Measurements from ENCODE around the gene PARD3.

- TF ChIP-seq, protein P1, sequence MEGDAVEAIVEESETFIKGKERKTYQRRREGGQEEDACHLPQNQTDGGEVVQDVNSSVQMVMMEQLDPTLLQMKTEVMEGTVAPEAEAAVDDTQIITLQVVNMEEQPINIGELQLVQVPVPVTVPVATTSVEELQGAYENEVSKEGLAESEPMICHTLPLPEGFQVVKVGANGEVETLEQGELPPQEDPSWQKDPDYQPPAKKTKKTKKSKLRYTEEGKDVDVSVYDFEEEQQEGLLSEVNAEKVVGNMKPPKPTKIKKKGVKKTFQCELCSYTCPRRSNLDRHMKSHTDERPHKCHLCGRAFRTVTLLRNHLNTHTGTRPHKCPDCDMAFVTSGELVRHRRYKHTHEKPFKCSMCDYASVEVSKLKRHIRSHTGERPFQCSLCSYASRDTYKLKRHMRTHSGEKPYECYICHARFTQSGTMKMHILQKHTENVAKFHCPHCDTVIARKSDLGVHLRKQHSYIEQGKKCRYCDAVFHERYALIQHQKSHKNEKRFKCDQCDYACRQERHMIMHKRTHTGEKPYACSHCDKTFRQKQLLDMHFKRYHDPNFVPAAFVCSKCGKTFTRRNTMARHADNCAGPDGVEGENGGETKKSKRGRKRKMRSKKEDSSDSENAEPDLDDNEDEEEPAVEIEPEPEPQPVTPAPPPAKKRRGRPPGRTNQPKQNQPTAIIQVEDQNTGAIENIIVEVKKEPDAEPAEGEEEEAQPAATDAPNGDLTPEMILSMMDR (IDR thresholded peaks at IDR 0.05; ENCODE audit: borderline replicate concordance, extremely low read depth, low read length, poor library complexity, severe bottlenecking): no peak
- no peak for TF ChIP-seq EZH2 (IDR thresholded peaks at IDR 0.05; ENCODE audit: borderline replicate concordance, low read depth, low read length, severe bottlenecking)
Observed at GRCh38 chr10:34148305-34148657, 666.8 kb downstream of the PARD3 start.
